ENCODE data around the gene RNU1-2.
"Not testable (repeated sequence)": the region's sequence is repeated elsewhere in the genome, so short reads cannot be mapped to it uniquely, and the experiment has no call there.

The RNU1-2 gene

DNA sequence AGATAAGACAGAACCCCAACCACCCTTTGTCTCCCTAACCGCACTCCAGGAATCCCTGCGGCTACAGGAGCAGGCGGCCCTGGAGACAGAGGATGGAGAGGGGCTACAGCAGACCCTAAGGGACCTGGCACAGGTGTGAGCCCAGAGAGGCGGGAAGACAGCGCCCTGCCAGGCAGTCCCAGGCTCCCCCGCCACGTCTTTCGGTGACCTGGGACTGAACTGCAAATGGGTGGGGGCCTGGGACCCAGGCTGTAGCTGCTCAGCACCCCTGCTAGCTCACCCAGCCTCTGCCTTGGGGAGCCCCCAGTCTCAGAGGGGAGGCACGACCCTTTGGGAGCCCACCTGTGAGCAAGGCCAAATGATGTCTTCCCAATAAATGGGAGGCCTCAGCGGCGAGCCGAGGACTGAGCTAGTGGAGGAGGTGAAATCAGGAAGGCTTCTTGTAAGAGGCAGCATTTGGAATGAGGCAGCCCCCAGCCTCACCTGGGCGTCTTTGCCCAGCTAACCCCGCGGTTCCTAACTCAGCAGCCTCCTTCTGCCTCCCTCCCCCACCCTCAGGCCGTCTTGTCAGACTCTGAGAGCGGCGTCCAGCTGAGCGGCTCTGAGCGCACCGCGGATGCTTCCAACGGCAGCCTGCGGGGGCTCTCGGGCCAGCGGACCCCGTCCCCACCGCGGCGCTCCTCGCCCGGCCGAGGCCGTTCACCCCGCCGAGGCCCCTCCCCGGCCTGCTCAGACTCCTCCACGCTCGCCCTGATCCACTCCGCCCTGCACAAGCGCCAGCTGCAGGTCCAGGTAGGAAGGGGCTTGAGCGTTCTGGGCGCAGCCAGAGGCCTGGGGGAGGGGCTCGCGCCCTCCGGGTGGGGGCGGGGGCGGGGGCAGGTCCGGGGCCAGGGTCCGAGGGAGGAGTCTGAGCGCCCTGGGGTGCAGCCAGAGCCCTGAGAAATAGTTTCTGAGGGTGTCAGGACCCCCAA, 42.9 kb downstream of the RNU1-2 start:
- Histone ChIP-seq H3K27ac (ENCODE audit: low read depth, low read length) (no peak overlapping the region), H3K36me3 (ENCODE audit: insufficient read depth, low read length) (peaks cover 23% of the 10 kb centered on the region), H3K9me3 (ENCODE audit: low read length) (no peaks in the 10 kb centered on the region), H3K4me1 (ENCODE audit: insufficient read depth, low read length) (no peaks in the 10 kb centered on the region), H3K9ac (ENCODE audit: low read length) (no peak overlapping the region), H3K27me3 (ENCODE audit: control insufficient read depth in 1 of 2, insufficient read depth in 2 of 2, low read length in 2 of 2) (no peaks in the 10 kb centered on the region), H3K4me3 (ENCODE audit: low read depth in 1 of 2, low read length in 2 of 2) (no peak overlapping the region)

DNA sequence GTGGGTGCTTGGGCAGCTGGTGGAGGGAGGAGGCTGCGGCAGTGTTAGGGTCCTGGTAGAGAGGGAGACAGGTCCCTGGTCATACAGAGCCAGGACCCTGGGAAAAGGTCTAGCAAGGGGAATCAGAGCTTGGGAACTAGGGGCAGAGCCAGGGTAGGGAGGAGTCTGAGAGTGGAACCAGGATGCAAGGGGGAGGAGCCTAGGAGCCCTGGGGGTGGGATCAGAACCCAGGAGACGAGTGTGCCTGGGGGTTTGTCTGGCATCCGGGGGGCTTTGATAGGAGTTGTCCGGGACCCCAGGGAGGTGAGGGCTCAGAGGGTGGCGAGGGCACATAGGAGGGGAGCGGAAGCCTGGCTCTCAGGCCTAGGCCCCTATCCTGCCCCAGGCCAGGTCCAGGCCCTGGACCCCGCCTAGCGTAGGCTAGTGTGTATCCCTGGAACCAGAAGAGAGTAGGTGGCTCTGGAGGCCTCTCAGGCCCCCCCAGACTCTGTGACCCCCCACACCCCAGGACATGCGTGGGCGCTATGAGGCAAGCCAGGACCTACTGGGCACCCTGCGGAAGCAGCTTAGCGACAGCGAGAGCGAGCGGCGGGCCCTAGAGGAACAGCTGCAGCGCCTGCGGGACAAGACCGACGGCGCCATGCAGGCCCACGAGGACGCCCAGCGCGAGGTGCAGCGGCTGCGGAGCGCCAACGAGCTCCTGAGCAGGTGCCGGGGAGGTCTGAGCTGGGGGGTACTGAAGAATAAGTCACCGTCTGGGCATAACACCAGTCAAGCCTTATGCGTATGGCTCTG, 43.8 kb downstream of the RNU1-2 start:
- not testable (repeated sequence) for H3K27me3 ChIP-seq (ENCODE audit: control insufficient read depth in 1 of 2, insufficient read depth in 2 of 2, low read length in 2 of 2); H3K9ac ChIP-seq (ENCODE audit: low read length); H3K27ac ChIP-seq (ENCODE audit: low read depth, low read length); H3K9me3 ChIP-seq (ENCODE audit: low read length); H3K4me3 ChIP-seq (ENCODE audit: low read depth in 1 of 2, low read length in 2 of 2); H3K4me1 ChIP-seq (ENCODE audit: insufficient read depth, low read length)
- H3K36me3 ChIP-seq (ENCODE audit: insufficient read depth, low read length) = peaks cover 26% of the 10 kb centered on the region

DNA sequence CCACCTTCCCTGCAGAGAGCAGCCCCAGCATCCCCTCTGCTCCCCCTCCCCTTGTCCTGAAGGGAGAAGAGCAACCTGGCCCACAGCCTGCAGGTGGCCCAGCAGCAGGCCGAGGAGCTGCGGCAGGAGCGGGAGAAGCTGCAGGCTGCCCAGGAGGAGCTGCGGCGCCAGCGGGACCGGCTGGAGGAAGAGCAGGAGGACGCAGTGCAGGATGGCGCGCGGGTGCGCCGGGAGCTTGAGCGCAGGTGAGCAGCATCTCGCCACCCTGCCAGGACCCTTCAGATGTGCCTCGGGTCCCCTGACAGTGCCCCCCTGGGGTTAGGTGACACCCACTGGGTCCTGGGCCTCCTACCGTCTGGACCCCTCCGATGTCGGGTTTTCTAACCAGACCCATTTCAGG, 48.3 kb downstream of the RNU1-2 start:
- H3K9ac ChIP-seq (ENCODE audit: low read length) = no peak overlapping the region
- H3K27me3 ChIP-seq (ENCODE audit: control insufficient read depth in 1 of 2, insufficient read depth in 2 of 2, low read length in 2 of 2) = no peaks in the 10 kb centered on the region
- H3K4me1 ChIP-seq (ENCODE audit: insufficient read depth, low read length) = no peaks in the 10 kb centered on the region
- no peaks in the 10 kb centered on the region for H3K9me3 ChIP-seq (ENCODE audit: low read length)
- H3K36me3 ChIP-seq (ENCODE audit: insufficient read depth, low read length) = peaks cover 25% of the 10 kb centered on the region
- no peak overlapping the region for H3K4me3 ChIP-seq (ENCODE audit: low read depth in 1 of 2, low read length in 2 of 2)
- H3K27ac ChIP-seq (ENCODE audit: low read depth, low read length) = no peak overlapping the region

DNA sequence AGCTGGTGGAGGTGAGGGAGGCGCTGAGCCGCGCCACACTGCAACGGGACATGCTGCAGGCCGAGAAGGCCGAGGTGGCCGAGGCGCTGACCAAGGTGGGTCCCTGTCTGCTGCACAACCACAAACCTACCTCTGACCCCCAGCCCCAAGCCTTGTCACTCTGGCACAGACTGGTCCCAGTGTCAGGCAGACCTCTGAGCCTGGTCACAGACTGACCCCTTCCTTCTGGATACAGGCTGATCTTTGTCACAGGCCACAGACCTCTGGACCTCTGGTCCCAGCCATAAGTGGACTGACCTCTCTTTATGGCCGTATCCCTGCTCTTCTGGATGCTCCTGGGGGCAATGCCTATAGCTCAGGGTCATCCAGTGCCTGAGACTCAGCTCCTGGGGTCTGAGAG, 49.7 kb downstream of the RNU1-2 start:
- H3K9ac ChIP-seq (ENCODE audit: low read length); H3K9me3 ChIP-seq (ENCODE audit: low read length); H3K4me1 ChIP-seq (ENCODE audit: insufficient read depth, low read length); H3K4me3 ChIP-seq (ENCODE audit: low read depth in 1 of 2, low read length in 2 of 2); H3K27ac ChIP-seq (ENCODE audit: low read depth, low read length); H3K27me3 ChIP-seq (ENCODE audit: control insufficient read depth in 1 of 2, insufficient read depth in 2 of 2, low read length in 2 of 2): not testable (repeated sequence)
- H3K36me3 ChIP-seq (ENCODE audit: insufficient read depth, low read length) = peaks cover 25% of the 10 kb centered on the region

Data from muscle layer of colon (tissue), 2 donors.